GM21515 (cell line): ENCODE data around the gene RP2.

Experiments used
- ATAC-seq: cut with Tn5 transposase; IDR thresholded peaks from one replicate; pipeline ENCODE4 v1.9.1; 2021; ENCODE audit not compliant: unreplicated experiment

Gene RP2

DNA sequence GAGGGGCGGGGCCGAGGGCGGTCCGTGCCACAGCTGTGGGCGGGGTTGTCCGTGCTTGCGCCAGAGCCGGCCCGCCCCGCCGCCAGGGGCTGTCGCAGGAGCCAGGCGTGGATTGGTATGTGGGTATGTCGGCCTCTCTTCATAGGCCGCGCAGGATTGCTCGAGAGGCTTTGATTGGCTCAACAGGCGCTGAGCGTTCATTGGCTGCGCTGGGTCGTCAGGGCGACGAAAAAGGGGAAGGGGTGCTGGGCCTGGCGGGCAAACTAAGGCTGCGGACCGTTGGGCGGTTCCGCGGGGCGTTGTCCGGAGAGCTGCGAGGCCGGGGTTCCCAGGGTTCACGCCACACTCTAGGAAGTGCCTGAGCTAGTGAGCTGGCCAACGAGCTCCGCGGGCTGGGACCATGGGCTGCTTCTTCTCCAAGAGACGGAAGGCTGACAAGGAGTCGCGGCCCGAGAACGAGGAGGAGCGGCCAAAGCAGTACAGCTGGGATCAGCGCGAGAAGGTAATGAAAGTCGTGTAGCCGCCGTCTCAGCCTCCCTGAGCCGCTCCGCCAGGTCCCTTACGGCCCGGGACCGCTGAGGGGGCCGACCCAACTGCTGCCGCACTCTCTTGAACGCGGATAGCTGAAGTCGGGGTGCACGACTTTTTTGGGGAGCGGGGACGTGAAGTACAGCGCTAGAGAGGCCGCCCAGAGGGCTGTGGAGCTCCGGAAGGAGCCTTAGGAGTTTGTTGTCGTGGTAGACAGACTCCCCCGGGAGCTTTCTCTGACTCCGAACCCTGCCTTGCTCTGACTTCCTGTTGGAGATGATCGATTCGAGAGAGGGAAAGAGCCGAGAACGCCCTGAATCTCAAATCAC, at the start of gene RP2:
TSS of gene RP2 (plus strand) at position 343 of the 857 bp plus-strand sequence. CDS start at position 401, 58 bp downstream.
- ATAC-seq, result peak; percentile 96

DNA sequence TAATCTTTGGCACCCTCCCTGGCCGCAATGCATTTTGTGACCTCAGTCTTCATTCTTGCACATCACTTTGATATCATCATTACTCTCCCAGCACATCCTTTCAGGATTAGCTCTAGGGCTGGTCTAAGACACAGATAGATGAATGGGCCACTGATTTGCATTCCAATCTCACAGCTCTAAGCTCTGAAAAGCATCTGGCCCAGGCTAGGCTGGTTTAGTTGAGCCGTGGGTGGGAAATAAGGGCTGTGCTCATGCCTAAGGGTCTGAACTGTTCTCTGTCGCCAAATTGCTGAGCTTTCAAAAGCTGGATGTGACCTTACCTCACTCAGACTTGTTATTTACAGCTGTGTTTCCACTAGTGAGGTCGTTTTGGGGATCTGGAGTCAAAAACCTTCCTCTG, 47.9 kb upstream of the RP2 start:
- ATAC-seq, result no peak

DNA sequence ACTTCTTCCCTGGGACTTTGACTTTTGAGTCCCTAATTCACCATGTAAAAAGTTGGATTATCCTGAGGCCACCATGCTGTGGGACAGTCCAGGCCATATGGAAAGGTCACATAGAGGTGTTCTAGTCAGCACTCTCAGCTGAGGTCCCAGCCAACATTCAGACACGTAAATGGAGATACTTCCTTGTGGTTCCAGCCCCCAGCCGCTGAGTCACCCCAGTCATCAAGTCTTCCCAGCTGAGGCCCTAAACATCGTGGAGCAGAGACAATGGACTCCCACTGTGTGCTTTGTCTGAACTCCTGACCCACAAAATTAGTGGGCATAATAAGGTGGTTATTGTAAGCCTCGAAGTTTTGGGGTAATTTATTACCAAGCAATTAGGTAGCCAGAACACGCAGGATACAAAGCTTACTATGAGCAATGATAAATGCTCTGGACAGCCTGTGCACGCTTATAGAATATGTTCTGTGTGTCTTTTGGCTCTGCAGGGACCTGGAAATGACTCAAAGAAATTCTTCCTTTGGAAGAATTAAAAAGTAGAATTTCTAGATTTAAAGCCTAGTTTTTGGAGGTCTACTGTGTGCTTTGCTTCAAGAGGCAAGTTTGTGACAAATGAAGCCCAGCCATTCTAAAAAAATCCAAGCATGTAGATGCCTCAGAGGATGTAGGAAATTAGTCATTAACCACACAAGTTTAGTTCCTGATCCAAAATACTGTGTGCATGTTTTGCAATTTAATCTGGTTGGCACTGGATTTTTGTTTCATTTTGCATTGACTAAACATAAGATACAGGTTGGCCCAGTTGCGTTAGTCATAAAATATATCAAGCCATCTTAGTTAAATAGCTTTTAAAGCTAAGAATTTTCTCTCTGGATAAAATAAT, 44.7 kb upstream of the RP2 start:
- no peak for ATAC-seq

DNA sequence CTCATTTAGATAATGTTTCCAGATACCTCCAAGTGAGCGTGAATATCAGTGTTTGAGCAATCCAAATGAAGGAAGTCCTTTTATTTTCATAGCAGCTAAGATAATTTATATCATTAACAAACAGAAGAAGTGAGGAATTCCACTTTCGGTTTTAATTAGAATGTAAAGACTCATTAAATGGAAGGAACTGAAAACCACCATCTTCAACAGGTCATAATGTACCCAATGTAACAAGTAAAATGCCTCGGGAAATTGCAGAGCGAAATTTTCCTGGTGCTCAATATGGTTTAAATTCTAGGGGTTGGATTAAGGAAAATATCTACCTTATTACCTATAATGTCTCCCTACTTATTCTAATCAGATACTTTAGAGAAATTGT, 44.0 kb upstream of the RP2 start:
- no peak for ATAC-seq

DNA sequence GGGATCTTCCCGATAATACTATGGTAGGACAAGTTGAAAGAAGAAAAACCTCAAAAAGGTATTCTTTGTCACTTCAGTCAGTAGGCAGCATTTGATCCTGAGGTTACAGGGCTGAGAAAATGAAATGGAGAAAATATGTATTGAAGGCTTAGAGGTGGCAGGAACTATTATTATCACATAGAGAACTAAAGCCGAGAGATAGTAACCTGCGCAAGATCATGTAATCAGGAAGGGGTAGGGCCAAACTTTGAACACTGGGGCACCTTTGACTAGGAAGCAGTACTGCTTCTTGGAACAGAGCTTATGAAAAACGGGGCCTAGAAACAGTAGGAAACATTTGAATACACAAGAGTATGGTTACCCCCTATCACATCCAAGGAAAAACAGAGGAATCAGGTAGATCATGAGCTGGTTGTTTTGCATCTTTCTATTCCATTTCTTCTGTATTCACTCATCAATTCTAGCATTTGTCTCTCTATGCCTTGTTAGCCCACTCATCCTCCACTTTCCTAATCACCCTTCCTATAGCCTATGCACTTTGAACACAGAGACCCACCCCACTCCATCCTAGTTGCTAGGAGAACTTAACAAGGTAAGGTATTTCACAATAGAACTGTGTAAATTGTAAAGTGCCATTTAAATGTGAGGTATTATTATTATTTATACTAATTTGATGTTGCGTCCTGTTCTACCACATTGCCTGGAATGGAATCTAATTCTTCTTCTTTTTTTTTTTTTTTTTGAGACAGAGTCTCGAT, 43.3 kb upstream of the RP2 start:
- ATAC-seq, result no peak

DNA sequence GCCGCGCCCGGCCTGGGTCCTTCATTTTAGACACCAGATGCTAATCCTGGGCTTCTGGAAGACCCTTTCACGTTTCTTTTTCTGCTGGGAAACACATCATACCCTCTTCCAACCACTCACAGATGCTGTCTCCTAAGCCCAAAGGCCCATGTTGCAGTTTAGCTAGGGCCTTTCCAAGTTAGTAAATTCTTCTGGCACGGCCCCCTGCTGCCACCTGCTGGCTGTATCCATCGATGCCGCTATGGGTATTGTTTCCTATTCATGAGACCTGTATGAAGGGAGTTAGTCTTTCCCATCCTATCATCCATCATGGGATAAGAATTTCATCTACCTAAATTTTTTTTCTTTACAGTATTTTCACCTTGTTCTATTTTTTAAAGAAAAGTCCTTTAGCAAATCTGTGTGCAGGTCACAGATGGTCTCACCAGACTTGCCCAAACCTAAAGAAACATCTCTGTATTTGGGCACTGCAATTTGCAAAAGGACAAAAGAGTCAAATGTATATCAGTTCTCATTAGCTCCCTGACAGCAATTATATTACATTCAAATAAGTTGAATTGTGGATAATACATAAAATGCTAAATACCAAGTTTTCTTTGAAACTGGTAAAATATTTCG, 40.2 kb upstream of the RP2 start:
- ATAC-seq, result peak; percentile 51

DNA sequence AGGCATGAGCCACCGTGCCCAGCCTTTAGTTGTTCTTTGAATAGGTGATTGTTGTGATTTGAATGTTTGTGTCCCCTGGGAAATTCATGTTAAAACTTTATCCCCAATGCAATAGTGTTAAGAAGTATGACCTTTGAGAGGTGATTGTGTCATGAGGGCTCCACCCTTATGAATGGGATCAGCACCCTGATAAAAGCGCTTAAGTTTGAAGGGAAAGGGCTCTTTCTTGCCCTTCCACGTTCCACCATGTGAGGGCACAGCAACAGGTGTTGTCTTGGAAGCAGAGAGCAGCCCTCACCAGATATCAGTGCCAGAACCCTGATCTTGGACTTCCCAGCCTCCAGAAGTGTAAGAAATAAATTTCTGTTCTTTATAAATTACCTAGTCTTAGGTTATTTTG, 33.7 kb upstream of the RP2 start:
- ATAC-seq, result no peak

DNA sequence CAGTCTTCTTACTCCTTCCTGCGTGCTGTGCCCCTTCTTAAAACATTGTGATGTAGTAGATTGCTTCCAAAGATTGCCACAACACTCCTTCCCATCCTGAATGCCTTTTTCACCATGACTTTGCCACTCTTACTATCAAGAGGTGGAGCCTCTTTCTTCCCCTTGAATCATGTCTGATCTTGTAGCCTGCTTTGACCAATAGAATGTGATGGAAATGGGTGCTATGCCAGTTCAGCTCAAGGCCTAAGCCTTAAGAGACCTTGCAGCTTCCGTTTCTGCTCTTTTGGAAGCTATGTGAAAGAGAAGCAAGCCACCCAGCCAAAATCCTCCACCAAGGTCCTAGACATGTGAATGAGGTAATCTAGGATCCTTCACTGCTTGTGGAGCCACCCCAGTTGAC, 31.6 kb upstream of the RP2 start:
- ATAC-seq, result no peak

DNA sequence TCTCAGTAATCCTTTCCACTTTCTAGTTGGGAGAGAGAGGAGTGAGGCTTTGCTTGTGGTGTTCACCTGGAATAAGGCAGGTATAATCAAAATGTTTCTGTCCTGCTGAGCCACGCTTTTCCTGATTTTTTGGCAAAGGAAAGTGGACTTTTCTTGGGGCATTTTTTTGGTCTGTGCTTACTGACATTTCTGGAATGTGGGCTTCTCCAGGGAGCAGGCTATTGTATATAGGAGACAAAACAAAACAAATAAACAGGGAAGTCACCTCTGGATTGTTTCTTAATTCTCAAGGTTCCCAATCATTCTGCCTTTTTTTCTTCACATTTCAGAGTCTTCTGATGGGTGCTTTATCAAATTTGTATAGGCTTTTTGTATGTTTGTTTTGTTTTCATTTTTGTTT, 25.7 kb upstream of the RP2 start:
- ATAC-seq, result no peak

DNA sequence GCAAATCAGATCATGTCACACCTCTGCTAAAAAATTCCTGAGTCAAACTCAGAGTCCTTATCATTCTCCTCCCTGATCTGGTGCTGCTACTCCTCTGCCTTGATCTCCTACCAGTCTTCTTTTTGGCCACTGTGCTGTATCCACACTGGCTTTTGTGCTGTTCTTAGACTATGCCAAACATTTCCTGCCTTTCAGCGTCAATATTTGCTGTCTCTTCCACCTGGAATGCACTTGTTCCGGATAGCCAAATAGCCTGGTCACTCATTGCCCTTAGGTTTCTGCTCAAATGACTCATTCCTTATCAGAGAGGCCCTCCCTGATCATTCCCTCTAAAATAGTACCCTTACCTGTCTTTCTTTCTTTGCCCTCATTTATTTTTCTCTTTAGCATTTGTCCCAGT, 24.4 kb upstream of the RP2 start:
- ATAC-seq, result no peak

DNA sequence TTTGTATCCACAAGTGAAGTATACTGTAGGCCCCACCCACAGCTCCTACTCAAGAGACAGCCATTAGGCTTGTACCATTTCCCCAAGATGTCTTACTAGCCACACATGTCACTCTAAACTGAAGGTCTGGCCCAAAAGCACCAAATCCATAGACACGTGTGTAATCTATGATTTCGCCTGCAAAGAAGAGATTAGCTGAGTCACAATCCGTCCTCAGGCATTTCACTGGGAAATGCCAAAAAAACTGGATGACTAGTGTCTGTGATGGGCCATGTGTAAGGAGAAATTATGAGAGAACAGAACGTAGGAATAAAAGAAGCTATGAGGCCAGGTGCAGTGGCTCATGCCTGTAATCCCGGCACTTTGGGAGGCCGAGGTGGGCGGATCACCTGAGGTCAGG, 21.9 kb upstream of the RP2 start:
- no peak for ATAC-seq

DNA sequence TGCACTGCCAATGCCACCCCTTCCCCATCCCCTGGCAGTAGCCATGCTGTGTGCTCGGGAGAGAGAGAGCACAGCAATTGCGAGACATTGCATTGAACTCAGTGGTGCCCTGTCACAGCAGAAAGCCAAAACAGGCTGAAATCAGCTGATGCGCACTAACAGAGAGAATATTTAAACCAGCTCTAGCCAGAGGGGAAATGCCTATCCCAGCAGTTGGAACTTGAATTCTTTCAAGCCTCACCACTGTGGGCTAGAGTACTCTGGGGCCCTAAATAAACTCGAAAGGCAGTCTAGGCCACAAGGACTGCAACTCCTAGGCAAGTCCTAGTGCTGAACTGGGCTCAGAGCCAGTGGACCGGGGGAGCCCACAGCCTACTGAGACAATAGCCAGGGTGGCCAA, 17.7 kb upstream of the RP2 start:
- ATAC-seq, result no peak

DNA sequence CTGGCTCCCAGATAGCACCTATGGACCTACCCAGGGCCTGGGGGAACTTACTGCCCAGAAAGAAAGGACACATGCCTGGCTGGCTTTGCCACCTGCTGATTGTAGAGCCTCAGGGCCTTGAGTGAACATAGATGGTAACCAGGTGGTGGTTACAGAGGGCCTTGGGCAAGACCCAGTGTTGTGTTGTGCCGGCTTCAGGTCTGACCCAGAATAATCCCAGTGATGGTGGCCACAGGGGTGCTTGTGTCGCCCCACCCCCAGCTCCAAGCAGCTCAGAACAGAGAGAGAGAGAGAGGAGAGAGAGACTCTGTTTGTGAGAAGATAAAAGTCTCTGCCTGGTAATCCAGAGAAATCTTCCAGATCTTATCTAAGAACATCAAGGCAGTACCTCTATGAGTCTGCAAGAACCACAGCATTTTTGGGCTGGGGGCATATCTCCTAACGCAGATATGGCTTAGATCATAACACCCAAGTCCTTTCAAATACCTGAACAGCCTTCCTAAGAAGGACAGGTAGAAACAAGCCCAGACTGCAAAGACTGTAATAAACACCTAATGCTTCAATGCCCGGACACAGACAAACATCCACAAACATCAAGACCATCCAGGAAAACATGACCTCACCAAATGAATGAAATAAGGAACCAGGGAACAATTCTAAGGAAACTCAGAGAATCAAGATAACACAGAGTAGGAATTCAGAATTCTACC, 16.3 kb upstream of the RP2 start:
- ATAC-seq, result no peak

DNA sequence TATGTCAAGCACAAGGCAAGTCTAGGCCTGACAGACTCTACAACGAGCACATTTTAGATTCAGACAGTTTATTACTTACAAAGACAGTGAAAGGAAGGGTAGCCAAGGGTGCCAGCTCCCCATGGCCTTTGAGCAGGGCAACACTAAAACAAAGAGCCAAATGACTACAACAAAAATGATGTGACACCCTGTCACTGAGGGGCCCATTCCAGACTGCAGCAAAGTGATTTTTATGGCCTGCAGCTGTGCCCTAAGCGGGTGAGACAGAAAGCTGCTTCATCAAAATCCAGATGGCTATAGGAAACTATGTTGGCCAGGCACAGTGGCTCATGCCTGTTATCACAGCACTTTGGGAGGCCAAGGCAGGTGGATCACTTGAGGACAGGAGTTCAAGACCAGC, 13.4 kb upstream of the RP2 start:
- ATAC-seq, result no peak

DNA sequence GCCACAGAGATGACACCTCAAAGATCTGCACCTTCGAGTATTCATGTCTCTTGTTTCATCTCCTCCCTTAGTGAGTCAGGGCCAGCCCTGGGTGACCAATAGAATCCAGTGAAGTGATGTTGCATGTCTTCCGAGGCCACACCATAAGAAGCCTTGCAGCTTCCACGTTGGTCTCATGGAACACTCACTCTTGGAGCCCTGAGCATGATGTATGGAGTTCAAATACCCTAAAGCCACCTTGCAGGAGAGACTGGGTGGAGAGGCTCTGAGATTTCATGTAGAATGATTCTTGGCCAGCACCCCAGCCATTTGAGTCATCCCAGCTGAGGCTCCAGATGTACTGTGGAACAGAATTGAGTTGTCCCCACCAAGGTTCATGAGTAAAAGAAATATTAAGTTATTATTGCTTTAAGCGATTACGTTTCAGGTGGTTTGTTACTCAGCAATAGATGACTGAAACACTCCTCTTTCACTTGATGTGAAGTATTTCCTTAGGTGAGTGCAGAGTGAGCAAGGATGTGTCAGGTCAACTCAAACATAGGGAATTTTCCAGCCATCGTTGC, 5.0 kb upstream of the RP2 start:
- ATAC-seq, result no peak

DNA sequence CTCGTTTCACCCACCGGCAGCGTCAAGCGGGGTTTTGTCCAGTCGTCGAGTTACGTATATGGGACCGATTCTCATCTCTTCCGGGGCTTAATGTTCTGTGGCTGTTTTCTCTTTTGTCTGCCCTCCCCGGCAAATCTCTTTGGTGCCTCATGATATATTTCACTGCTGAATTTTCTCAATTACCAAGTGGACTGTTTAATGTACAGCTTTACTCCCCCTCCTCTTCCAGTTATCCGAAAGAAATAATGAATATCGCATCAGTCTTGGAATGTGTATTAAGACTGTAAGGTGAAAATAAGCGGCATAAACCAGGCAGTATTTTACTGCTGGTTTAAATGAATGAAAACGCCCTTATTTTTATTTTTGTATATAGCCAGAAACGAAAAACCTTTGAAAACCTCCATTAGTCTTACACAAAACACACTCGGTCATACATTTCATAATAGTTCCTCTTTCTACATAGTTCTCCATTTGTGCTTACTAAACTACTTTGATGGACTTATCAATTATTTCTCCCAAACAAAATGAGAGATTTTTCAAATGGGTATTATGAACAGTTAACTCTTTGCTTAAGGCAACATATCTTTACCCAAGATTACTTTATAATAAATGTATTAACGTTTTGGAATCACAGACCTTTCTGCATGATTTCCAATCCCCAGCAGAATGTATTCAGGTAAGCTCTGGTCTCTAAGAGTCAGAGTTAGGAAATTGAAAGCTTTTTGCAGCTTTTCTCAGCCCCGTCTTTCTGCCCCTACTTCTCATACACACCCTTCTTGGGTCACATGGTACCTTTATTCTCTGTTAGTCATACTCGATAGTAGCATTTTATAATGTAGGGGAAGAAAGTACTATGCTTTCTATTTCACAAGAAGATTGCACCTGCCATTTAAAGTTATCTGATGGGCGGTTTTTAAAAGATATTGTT, 979 bp downstream of the RP2 start:
- ATAC-seq, result no peak

DNA sequence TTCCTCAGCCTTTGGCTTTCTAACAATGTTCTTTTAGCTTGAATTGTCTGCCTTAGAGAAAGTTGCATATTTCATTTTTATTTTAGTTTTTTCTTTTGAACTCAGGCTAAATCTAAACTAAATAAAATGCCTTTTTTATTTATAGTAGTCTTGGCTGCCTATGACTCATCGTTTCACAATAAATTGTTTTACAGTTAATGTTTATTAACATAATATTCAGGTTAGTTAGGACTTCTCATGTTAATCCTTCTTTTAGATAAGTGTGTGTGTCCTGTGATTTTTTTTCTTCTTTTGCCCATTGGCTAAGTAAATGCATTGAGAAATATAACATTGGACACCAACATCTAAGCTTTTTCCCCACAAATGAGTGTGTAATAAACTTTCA, 1.6 kb downstream of the RP2 start:
- ATAC-seq, result no peak

DNA sequence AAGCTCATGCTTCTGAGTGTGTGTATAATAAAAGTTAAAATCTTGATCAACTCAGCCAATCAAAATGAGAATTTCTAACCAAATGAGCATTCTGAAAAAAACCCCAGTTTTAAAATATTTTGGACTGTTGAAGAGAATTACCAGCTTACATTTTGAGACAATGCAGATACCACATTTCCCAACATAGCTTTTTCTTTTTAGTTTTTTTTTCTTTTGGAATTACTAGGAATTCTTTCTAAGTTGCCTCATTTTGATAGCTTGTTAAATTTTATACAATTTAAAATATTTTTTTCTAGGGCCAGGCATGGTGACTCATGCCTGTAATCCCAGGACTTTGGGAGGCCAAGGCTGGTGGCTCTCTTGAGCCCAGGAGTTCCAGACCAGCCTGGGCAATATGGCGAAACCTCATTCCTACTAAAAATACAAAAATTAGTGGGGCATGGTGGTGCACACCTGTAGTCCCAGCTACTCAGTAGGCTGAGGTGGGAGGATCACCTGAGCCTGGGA, 2.2 kb downstream of the RP2 start:
- ATAC-seq, result no peak

DNA sequence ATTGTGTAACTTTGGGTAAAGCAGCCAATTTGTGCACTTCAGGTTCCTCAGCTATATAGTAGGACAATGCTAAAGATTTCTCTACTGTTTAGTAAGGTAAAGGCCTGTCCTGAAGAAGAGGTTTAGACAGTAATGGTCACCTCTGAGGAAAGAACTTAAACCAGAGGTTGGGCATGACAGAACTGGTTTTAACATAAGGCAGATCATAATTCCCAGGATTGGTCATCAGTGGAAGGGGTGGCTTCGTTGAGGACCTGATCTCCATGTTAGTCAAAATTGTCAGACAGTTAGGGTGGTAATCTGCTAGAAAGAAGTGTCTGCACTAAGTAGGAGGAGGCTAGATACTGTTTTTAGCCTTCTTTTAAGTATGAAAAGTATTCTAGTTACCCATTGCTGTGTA, 4.1 kb downstream of the RP2 start:
- ATAC-seq, result no peak
